Right lobe of liver (tissue), 6 donors: ENCODE results near the gene SPATA13. TPM values are rescaled to one million over a fixed set of nuclear protein-coding genes. Genes with fewer than 3 reads are reported as not detected.
"Not testable (repeated sequence)": the region's sequence is repeated elsewhere in the genome, so short reads cannot be mapped to it uniquely, and the experiment has no call there.

ENCODE experiments used
- ATAC-seq, 4 donors: fragments of 200-7000 bp; cut with Tn5 transposase; one replicate each; pipeline ENCODE4 v1.9.1; 2020; ENCODE audit warnings: mild to moderate bottlenecking in 4 of 4, moderate library complexity in 4 of 4
- DNase-seq, 3 donors: peaks; one replicate each; pipeline ENCODE4 v3.0.0-alpha.2; 2020
- H3K27ac ChIP-seq, 3 donors: fragments of 200-600 bp; one replicate each; pipeline ENCODE4 v1.8.0; 2022
- H3K27me3 ChIP-seq, 2 donors: fragments of 200-600 bp; one replicate each; pipeline ENCODE4 v1.8.0; 2022
- H3K36me3 ChIP-seq, 4 donors: fragments of 200-600 bp; sonication (generic) in 1 of 4; one replicate each; pipeline versions ENCODE4 v1.5.1 to v1.8.0; 2017 to 2022; ENCODE audit warnings: control low read depth in 1 of 4
- H3K4me1 ChIP-seq, 4 donors: fragments of 200-600 bp; sonication (generic) in 1 of 4; one replicate each; pipeline versions ENCODE4 v1.5.1 to v1.8.0; 2017 to 2022; ENCODE audit warnings: control low read depth in 1 of 4
- H3K4me3 ChIP-seq, 3 donors: fragments of 200-600 bp; one replicate each; pipeline ENCODE4 v1.8.0; 2022
- H3K9me3 ChIP-seq, 4 donors: fragments of 200-600 bp; sonication (generic) in 1 of 4; one replicate each; pipeline versions ENCODE4 v1.5.1 to v1.8.0; 2017 to 2022; ENCODE audit warnings: control low read depth in 1 of 4
- CTCF ChIP-seq, 4 donors: fragments of 200-600 bp in 3 of 4; fragments of 450-650 bp in 1 of 4; IDR thresholded peaks; one replicate each; pipeline versions ENCODE4 v1.5.1 to v1.8.0; 2016 to 2022; ENCODE audit warnings: antibody characterized with exemption in 4 of 4, mild to moderate bottlenecking in 2 of 4
- POLR2A ChIP-seq: fragments of 450-650 bp; IDR thresholded peaks from one replicate; pipeline ENCODE4 v1.6.1; 2017; ENCODE audit warnings: antibody characterized with exemption, mild to moderate bottlenecking
- WGBS: methylation state at CpG from one replicate; pipeline ENCODE4 v1.1.6; 2018; ENCODE audit warnings: low coverage, low lambda C conversion rate; ENCODE audit not compliant: insufficient coverage; ENCODE audit errors: missing lambda C conversion rate; 5-methylcytosine and 5-hydroxymethylcytosine counted together
- intact Hi-C, 2 donors: fragments of 100-400 bp; cut with DNase I; formaldehyde crosslinking; loops; one replicate each; pipeline versions ENCODE4 v1.11.2 to v1.14.1; 2022
- total RNA-seq, 6 experiments: library from RNA; depleted of rRNA in 2 of 6; stranded (reverse); fragments of >200 nt in 2 of 6; fragmentation: NEBNext Ultra II Directional in 3 of 6; extraction: Animal tissue kit (Norgen Biotek cat#: 25700) in 3 of 6; gene quantifications; one replicate each; pipeline versions ENCODE4 v1.1.0 to v1.2.4, GENCODE V29; 2016 to 2023
- donor health status: DM: no; HTN: yes; CAD: no.
- donor health status: DM: no; HTN: no; CAD: no.
- donor health status: DM: no; HTN: no; CAD: no.
- donor health status: DM: no; HTN: yes; CAD: no.
- donor health status: DM: no; HTN: yes; CAD: no.

The SPATA13 gene
- total RNA-seq, 6 experiments from 2014 or later: 21.5 to 39.9 (median 30.5) TPM

- Histone ChIP-seq H3K9me3 (no peaks in the 10 kb centered on the region), H3K4me3 (no peak overlapping the region), H3K27me3 (no peaks in the 10 kb centered on the region), H3K27ac (peak overlapping the region in 1 of 3 donors; percentile 75), H3K36me3 (no peaks in the 10 kb centered on the region), H3K4me1 (peaks cover 0 to 8% (median 3%) of the 10 kb centered on the region in 4 donors)
- intact Hi-C loops: no loop called here
- ATAC-seq: no peak
- no peak for DNase-seq
- 95% methylated on average over 5 of the region's 5 CpGs for WGBS
- TF ChIP-seq POLR2A (no peak), CTCF (IDR thresholded peaks at IDR 0.05) (no peak)
Measured at GRCh38 chr13:24348385-24348784, 187.9 kb downstream of the SPATA13 start.

- no peaks in the 10 kb centered on the region for H3K36me3 ChIP-seq
- peak overlapping the region in 1 of 3 donors; percentile 75 for H3K27ac ChIP-seq
- no peak overlapping the region for H3K4me3 ChIP-seq
- WGBS: 41% methylated on average over 3 of the region's 6 CpGs
- H3K4me1 ChIP-seq: peaks cover 0 to 8% (median 3%) of the 10 kb centered on the region in 4 donors
- H3K9me3 ChIP-seq: no peaks in the 10 kb centered on the region
- no peaks in the 10 kb centered on the region for H3K27me3 ChIP-seq
- peak; percentile 74 to 88 (median 77) for DNase-seq
- intact Hi-C loops: no loop called here
- TF ChIP-seq POLR2A (no peak), CTCF (IDR thresholded peaks at IDR 0.05) (no peak)
- ATAC-seq: peak; percentile 95 to 99 (median 98)
Measured at GRCh38 chr13:24348797-24349515, 188.4 kb downstream of the SPATA13 start.

DNA sequence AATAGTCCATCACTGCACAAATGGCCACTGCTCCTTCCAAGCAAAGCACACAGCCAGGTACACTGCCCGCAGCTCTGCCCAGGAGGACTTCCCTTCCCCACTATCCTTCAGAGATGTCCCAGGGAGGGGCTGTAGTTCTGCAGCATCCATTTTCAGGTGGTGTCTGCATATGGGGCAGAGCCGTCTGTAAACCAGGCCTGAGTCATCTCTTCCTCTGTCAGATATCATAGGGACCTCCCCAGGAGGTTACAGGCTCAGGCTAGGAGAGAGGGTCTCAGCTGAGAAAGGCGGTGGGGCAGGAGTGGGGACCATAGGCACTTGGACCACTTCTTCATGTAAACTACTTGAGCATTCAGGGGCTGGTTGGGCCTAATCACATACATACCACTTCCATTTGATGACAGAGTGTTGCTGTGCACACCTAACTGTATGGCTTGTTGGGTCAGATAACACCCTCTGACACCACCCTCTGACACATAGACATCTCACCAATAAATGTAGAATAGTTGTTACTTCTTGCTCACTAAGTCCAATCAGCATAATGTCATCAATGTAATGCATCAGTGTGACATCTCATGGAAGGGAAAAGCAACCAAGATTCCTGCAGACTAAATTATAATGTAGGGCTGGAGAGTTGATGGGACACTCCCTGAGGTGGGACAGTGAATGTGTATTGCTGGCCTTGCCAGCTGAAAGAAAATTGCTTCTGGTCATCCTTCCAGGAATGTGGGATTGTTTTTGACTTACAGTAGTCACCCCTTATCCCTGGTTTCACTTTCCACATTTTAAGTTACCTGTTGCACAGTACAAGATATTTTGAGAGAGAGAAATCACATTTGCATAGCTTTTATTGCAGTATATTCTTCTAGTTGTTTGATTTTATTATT, 189.5 kb downstream of the SPATA13 start:
- H3K27ac ChIP-seq, ATAC-seq, H3K36me3 ChIP-seq, H3K4me1 ChIP-seq, H3K9me3 ChIP-seq, DNase-seq, intact Hi-C loops, H3K4me3 ChIP-seq, H3K27me3 ChIP-seq: not testable (repeated sequence)
- 94% methylated on average over 2 of the region's 3 CpGs for WGBS

- TF ChIP-seq CTCF (IDR thresholded peaks at IDR 0.05) (no peak), POLR2A (no peak)
- H3K27me3 ChIP-seq: no peaks in the 10 kb centered on the region
- H3K9me3 ChIP-seq: no peaks in the 10 kb centered on the region
- no peak overlapping the region for H3K27ac ChIP-seq
- intact Hi-C loops: no loop called here
- no peaks in the 10 kb centered on the region for H3K36me3 ChIP-seq
- no peak overlapping the region for H3K4me3 ChIP-seq
- DNase-seq: no peak
- no peak for ATAC-seq
- no CpG with 5 or more reads among the region's 3 CpGs for WGBS
- H3K4me1 ChIP-seq: peaks cover 0 to 8% (median 3%) of the 10 kb centered on the region in 4 donors
Measured at GRCh38 chr13:24351423-24351822, 190.9 kb downstream of the SPATA13 start.

DNA sequence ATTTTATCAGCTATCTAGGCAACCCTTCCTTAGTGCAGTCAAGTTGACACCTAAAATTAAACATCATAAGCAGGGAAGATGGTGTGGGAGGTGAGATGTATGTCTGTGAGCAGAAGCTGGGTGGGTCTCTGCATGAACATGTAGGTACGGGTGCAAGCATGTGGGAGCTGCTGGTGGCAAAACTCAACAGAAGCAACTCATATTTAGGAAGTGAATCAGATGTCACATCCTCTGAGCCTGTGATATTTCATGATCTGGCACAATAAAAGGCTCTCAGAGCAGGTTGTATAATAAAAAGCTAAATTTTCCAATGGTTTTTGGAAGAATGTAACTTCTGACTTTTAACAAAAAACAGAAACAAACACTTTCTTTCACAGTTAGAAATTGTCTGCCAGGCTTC, 193.2 kb downstream of the SPATA13 start:
- no peak overlapping the region for H3K27ac ChIP-seq
- TF ChIP-seq CTCF (IDR thresholded peaks at IDR 0.05): no peak
- TF ChIP-seq POLR2A: no peak
- DNase-seq (no peak), ATAC-seq (no peak)
- peaks cover 0 to 7% (median 1%) of the 10 kb centered on the region in 4 donors for H3K4me1 ChIP-seq
- H3K4me3 ChIP-seq: no peak overlapping the region
- no peaks in the 10 kb centered on the region for H3K9me3 ChIP-seq
- no peaks in the 10 kb centered on the region for H3K27me3 ChIP-seq
- WGBS: 67% methylated on average over 1 of the region's 1 CpG
- no peaks in the 10 kb centered on the region for H3K36me3 ChIP-seq
- intact Hi-C loops: no loop called here
